ENCODE measurements around the gene POP7. TPM values are rescaled to one million over a fixed set of nuclear protein-coding genes. Genes with fewer than 3 reads are reported as not detected.

POP7 gene
- total and polyA plus RNA-seq, 2 donors (not counting 1 experiment from before 2014, with no cell fraction given) = 14.4 to 15.2 TPM

DNA sequence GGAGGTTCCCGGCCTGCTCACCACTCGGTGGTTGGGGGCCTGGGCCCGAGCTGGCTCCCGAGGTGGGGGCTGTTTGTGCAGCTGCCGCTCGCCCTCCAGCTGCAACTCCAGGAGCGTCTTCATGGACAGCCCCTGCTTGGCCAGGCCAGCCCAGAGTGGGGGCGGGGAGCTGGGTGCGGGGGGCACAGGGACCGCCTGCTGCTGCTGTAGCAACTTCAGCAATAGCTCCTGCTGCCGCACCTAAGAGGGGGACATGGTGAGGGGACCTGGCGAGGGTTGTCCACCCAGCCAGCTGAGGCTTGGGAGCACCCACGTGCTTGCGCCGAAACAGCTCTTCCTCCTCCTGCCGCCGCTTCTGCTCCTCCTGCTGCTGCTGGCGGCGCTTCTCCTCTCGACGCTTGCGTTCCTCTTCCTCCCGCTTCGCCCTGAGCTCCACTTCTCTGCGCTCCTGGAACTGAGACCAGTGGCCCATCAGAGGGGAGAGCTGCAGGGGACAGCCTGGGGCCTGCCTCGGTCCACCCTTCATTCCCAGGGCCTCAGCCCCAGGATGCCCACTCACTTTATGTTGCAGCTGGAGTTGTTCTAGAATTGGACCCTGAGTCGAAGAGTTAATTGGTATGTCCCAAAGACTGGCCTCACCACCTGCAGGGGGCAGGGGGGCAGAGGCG, 22.8 kb upstream of the POP7 start:
- peaks cover 16% of the 10 kb centered on the region for H3K79me2 ChIP-seq (ENCODE audit: control insufficient read depth, insufficient read depth, low read length)
- no peak overlapping the region for H3K4me2 ChIP-seq (replicated peaks; ENCODE audit: low read depth, low read length, poor library complexity, severe bottlenecking)
- no peak overlapping the region for H3K9ac ChIP-seq (ENCODE audit: low read length)
- H3K9me3 ChIP-seq (ENCODE audit: control extremely low read depth in 1 of 3, control insufficient read depth in 2 of 3, insufficient read depth in 1 of 3, low read length in 2 of 3) = no peaks in the 10 kb centered on the region
- H3K9me3 Mint-ChIP-seq (ENCODE audit: insufficient read depth) = no peaks in the 10 kb centered on the region
- H3K27ac ChIP-seq (ENCODE audit: low read length in 2 of 2) = no peak overlapping the region
- H3K4me3 Mint-ChIP-seq = no peak overlapping the region
- WGBS (ENCODE audit: insufficient coverage) = 96% methylated on average over 28 of the region's 28 CpGs
- H3K27me3 ChIP-seq (replicated peaks in 1 of 4; ENCODE audit: control extremely low read depth in 1 of 4, control insufficient read depth in 3 of 4, insufficient read depth in 4 of 4, low read length in 3 of 4) = no peaks in the 10 kb centered on the region
- H3K4me1 ChIP-seq (ENCODE audit: control insufficient read depth in 2 of 2, insufficient read depth in 2 of 2, low read length in 2 of 2) = peaks cover 0 to 3% of the 10 kb centered on the region in 2 donors
- H3K27ac Mint-ChIP-seq = no peak overlapping the region
- peaks cover 0 to 85% of the 10 kb centered on the region in 2 experiments for H3K36me3 ChIP-seq (replicated peaks in 1 of 2; ENCODE audit: control extremely low read depth in 1 of 2, control insufficient read depth in 1 of 2, extremely low read depth in 1 of 2, insufficient read depth in 2 of 2, low read length in 1 of 2)
- DNase-seq = peak; percentile 19
- H4K20me1 ChIP-seq (ENCODE audit: control insufficient read depth, insufficient read depth, low read length, poor library complexity, severe bottlenecking) = peaks cover 72% of the 10 kb centered on the region
- TF ChIP-seq, protein P1, sequence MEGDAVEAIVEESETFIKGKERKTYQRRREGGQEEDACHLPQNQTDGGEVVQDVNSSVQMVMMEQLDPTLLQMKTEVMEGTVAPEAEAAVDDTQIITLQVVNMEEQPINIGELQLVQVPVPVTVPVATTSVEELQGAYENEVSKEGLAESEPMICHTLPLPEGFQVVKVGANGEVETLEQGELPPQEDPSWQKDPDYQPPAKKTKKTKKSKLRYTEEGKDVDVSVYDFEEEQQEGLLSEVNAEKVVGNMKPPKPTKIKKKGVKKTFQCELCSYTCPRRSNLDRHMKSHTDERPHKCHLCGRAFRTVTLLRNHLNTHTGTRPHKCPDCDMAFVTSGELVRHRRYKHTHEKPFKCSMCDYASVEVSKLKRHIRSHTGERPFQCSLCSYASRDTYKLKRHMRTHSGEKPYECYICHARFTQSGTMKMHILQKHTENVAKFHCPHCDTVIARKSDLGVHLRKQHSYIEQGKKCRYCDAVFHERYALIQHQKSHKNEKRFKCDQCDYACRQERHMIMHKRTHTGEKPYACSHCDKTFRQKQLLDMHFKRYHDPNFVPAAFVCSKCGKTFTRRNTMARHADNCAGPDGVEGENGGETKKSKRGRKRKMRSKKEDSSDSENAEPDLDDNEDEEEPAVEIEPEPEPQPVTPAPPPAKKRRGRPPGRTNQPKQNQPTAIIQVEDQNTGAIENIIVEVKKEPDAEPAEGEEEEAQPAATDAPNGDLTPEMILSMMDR (IDR thresholded peaks at IDR 0.05) = no peak
- TF ChIP-seq EZH2 (IDR thresholded peaks at IDR 0.05; ENCODE audit: borderline replicate concordance, insufficient read depth, low read depth, low read length, poor library complexity, severe bottlenecking) = no peak
- H3K4me3 ChIP-seq (ENCODE audit: control extremely low read depth in 1 of 5, extremely low read depth in 1 of 5, insufficient read depth in 1 of 5, low read depth in 2 of 5, low read length in 4 of 5) = no peak overlapping the region
- CTCF ChIA-PET = interaction anchor here (0.7 to 1.4 kb wide), 2 partner anchors 10 to 213 kb away, joined by 3 to 4 read pairs; no protein-coding TSS in a partner anchor
- H3K27me3 Mint-ChIP-seq = no peaks in the 10 kb centered on the region
- POLR2A ChIA-PET = interaction anchor here (1.0 kb wide), 1 partner anchor 12 kb away, joined by 4 read pairs; no protein-coding TSS in a partner anchor
- no peak overlapping the region for H2AFZ ChIP-seq (ENCODE audit: insufficient read depth, low read depth, low read length, poor library complexity, severe bottlenecking)
- ATAC-seq (ENCODE audit: low read depth) = no peak
- H3K4me1 Mint-ChIP-seq = peaks cover 2% of the 10 kb centered on the region
- intact Hi-C loops (cut with micrococcal nuclease) = no loop called here
